ENCODE data around the gene SND1. TPM values are rescaled to one million over a fixed set of nuclear protein-coding genes. Genes with fewer than 3 reads are reported as not detected.

Gene SND1
- total and polyA plus RNA-seq, 2 donors (not counting 1 experiment from before 2014, with no cell fraction given) = 44.4 to 165 TPM

DNA sequence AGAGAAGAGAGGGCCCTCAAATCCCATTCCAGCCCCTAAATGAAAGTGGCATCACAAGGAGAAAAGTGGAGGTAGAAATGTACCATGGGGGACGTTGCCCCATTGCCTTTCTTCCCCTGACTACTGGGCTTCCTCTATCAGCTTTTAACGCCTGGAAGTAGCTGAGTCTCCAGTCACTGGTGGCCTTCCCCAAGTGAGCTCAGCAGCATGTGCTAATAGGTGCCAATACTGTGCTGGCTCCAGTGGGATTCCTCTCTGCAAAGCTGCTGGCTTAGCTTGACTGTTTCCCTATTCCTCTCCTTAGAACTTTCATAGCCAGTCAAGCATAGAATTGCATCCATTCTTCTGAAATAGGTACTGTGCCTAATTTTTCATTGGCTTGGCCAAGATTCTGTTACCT lies 346.7 kb downstream of the SND1 start:
- no peak overlapping the region for H2AFZ ChIP-seq (ENCODE audit: insufficient read depth, low read depth, low read length, poor library complexity, severe bottlenecking)
- ChIA-PET CTCF (no interaction called here), POLR2A (no interaction called here)
- peaks cover 40% of the 10 kb centered on the region for H3K4me1 Mint-ChIP-seq
- H4K20me1 ChIP-seq (ENCODE audit: control insufficient read depth, insufficient read depth, low read length, poor library complexity, severe bottlenecking) = no peaks in the 10 kb centered on the region
- intact Hi-C loops (cut with micrococcal nuclease) = no loop called here
- DNase-seq = no peak
- no peak overlapping the region for H3K4me3 ChIP-seq (ENCODE audit: control extremely low read depth in 1 of 5, extremely low read depth in 1 of 5, insufficient read depth in 1 of 5, low read depth in 2 of 5, low read length in 4 of 5)
- no peaks in the 10 kb centered on the region for H3K27me3 Mint-ChIP-seq
- no peaks in the 10 kb centered on the region for H3K9me3 Mint-ChIP-seq (ENCODE audit: insufficient read depth)
- WGBS (ENCODE audit: insufficient coverage) = 84% methylated on average over 2 of the region's 2 CpGs
- no peak for ATAC-seq (ENCODE audit: low read depth)
- H3K27me3 ChIP-seq (replicated peaks in 1 of 4; ENCODE audit: control extremely low read depth in 1 of 4, control insufficient read depth in 3 of 4, insufficient read depth in 4 of 4, low read length in 3 of 4) = no peaks in the 10 kb centered on the region
- no peaks in the 10 kb centered on the region for H3K9me3 ChIP-seq (ENCODE audit: control extremely low read depth in 1 of 3, control insufficient read depth in 2 of 3, insufficient read depth in 1 of 3, low read length in 2 of 3)
- peaks cover 2 to 12% of the 10 kb centered on the region in 2 experiments for H3K36me3 ChIP-seq (replicated peaks in 1 of 2; ENCODE audit: control extremely low read depth in 1 of 2, control insufficient read depth in 1 of 2, extremely low read depth in 1 of 2, insufficient read depth in 2 of 2, low read length in 1 of 2)
- TF ChIP-seq EZH2 (IDR thresholded peaks at IDR 0.05; ENCODE audit: borderline replicate concordance, insufficient read depth, low read depth, low read length, poor library complexity, severe bottlenecking) = no peak
- TF ChIP-seq, protein P1, sequence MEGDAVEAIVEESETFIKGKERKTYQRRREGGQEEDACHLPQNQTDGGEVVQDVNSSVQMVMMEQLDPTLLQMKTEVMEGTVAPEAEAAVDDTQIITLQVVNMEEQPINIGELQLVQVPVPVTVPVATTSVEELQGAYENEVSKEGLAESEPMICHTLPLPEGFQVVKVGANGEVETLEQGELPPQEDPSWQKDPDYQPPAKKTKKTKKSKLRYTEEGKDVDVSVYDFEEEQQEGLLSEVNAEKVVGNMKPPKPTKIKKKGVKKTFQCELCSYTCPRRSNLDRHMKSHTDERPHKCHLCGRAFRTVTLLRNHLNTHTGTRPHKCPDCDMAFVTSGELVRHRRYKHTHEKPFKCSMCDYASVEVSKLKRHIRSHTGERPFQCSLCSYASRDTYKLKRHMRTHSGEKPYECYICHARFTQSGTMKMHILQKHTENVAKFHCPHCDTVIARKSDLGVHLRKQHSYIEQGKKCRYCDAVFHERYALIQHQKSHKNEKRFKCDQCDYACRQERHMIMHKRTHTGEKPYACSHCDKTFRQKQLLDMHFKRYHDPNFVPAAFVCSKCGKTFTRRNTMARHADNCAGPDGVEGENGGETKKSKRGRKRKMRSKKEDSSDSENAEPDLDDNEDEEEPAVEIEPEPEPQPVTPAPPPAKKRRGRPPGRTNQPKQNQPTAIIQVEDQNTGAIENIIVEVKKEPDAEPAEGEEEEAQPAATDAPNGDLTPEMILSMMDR (IDR thresholded peaks at IDR 0.05) = no peak
- H3K79me2 ChIP-seq (ENCODE audit: control insufficient read depth, insufficient read depth, low read length) = peaks cover under 1% of the 10 kb centered on the region
- no peak overlapping the region for H3K27ac ChIP-seq (ENCODE audit: low read length in 2 of 2)
- H3K4me2 ChIP-seq (replicated peaks; ENCODE audit: low read depth, low read length, poor library complexity, severe bottlenecking) = no peak overlapping the region
- H3K9ac ChIP-seq (ENCODE audit: low read length) = no peak overlapping the region
- no peak overlapping the region for H3K27ac Mint-ChIP-seq
- H3K4me1 ChIP-seq (ENCODE audit: control insufficient read depth in 2 of 2, insufficient read depth in 2 of 2, low read length in 2 of 2) = peaks cover 18 to 24% of the 10 kb centered on the region in 2 donors
- no peak overlapping the region for H3K4me3 Mint-ChIP-seq

DNA sequence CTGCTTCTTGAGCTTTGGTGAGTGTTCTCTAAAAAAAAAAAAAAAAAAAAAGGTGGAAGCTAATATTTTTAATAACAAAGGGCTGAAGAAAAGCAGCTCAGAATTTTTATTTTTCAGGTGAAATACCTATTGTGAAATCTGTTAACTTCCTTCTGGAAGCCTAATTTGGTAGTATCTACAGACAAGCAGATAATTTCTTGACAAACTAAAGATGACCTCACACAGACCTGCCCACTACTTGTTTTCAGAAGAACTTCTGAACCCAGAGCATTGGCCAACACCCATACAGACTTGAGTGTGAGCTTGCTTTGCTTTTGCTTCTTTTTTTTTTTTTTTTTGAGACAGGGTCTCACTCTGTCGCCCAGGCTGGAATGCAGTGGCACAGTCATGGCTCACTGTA lies 348.1 kb downstream of the SND1 start:
- ChIA-PET CTCF (interaction anchor here (1.3 kb wide), 1 partner anchor 291 kb away, joined by 6 read pairs; no protein-coding TSS in a partner anchor), POLR2A (interaction anchor here (0.6 kb wide), 1 partner anchor 236 kb away, joined by 4 read pairs; no protein-coding TSS in a partner anchor)
- ATAC-seq (ENCODE audit: low read depth) (no peak), DNase-seq (no peak)
- Mint-ChIP-seq H3K9me3 (ENCODE audit: insufficient read depth) (no peaks in the 10 kb centered on the region), H3K4me1 (peaks cover 54% of the 10 kb centered on the region), H3K27me3 (no peaks in the 10 kb centered on the region), H3K4me3 (no peak overlapping the region), H3K27ac (no peak overlapping the region)
- H4K20me1 ChIP-seq (ENCODE audit: control insufficient read depth, insufficient read depth, low read length, poor library complexity, severe bottlenecking) = no peaks in the 10 kb centered on the region
- intact Hi-C loops (cut with micrococcal nuclease) = no loop called here
- H3K9ac ChIP-seq (ENCODE audit: low read length) = no peak overlapping the region
- H3K27me3 ChIP-seq (replicated peaks in 1 of 4; ENCODE audit: control extremely low read depth in 1 of 4, control insufficient read depth in 3 of 4, insufficient read depth in 4 of 4, low read length in 3 of 4) = no peaks in the 10 kb centered on the region
- no peak overlapping the region for H3K4me2 ChIP-seq (replicated peaks; ENCODE audit: low read depth, low read length, poor library complexity, severe bottlenecking)
- H3K4me3 ChIP-seq (ENCODE audit: control extremely low read depth in 1 of 5, extremely low read depth in 1 of 5, insufficient read depth in 1 of 5, low read depth in 2 of 5, low read length in 4 of 5) = no peak overlapping the region
- no peaks in the 10 kb centered on the region for H3K9me3 ChIP-seq (ENCODE audit: control extremely low read depth in 1 of 3, control insufficient read depth in 2 of 3, insufficient read depth in 1 of 3, low read length in 2 of 3)
- H3K79me2 ChIP-seq (ENCODE audit: control insufficient read depth, insufficient read depth, low read length) = peaks cover 6% of the 10 kb centered on the region
- 80% methylated on average over 1 of the region's 1 CpG for WGBS (ENCODE audit: insufficient coverage)
- H3K36me3 ChIP-seq (replicated peaks in 1 of 2; ENCODE audit: control extremely low read depth in 1 of 2, control insufficient read depth in 1 of 2, extremely low read depth in 1 of 2, insufficient read depth in 2 of 2, low read length in 1 of 2) = peaks cover 2 to 7% of the 10 kb centered on the region in 2 experiments
- TF ChIP-seq, protein P1 (IDR thresholded peaks at IDR 0.05) = no peak
- no peak for TF ChIP-seq EZH2 (IDR thresholded peaks at IDR 0.05; ENCODE audit: borderline replicate concordance, insufficient read depth, low read depth, low read length, poor library complexity, severe bottlenecking)
- H3K4me1 ChIP-seq (ENCODE audit: control insufficient read depth in 2 of 2, insufficient read depth in 2 of 2, low read length in 2 of 2) = peaks cover 32 to 37% of the 10 kb centered on the region in 2 donors
- no peak overlapping the region for H2AFZ ChIP-seq (ENCODE audit: insufficient read depth, low read depth, low read length, poor library complexity, severe bottlenecking)
- H3K27ac ChIP-seq (ENCODE audit: low read length in 2 of 2) = no peak overlapping the region

Measured in B cell (primary cell).